Upper lobe of left lung (tissue), 4 donors: ENCODE measurements around the gene SPDEF.

Source experiments
- EP300 ChIP-seq, 4 donors: sonication (generic); formaldehyde crosslinking; IDR thresholded peaks; one replicate each; pipeline ENCODE4 v1.5.1; 2017; ENCODE audit warnings: antibody characterized with exemption in 4 of 4, control low read depth in 2 of 4
- POLR2AphosphoS5 ChIP-seq, 2 donors: sonication (generic); formaldehyde crosslinking; IDR thresholded peaks; one replicate each; pipeline ENCODE4 v1.5.1; 2017; ENCODE audit warnings: antibody characterized with exemption in 2 of 2

DNA sequence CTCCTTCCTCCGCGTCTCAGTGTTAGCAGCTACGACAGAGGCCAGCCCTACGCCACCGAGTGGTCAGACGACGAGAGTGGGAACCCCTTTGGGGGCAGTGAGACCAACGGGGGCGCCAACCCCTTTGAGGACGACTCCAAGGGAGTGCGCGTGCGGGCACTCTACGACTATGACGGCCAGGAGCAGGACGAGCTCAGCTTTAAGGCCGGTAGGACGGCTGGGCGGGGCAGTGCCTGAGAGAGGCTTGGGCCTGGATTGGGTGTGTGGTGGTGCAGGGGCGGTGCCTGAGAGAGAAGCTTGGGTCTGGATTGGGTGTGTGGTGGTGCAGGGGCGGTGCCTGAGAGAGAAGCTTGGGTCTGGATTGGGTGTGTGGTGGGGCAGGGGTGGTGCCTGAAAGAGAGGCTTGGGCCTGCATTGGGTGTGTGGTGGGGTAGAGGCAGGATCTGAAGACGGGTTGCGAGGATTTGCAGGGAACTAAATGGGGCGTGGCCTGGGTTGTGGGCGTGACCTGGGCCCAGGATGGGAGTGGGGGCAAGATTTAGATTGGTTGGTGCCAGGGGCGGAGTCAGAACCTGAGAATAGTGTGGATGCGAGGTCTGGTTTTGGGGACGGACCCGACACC lies 24.4 kb downstream of the SPDEF start:
- TF ChIP-seq POLR2AphosphoS5 (IDR thresholded peaks at IDR 0.05) (peak in 1 of 2 donors; percentile 24), EP300 (IDR thresholded peaks at IDR 0.05) (no peak)
